HL-60 (cell line): Measurements from ENCODE around the gene RAI1.

Experiments used
- POLR2AphosphoS5 ChIP-seq: IDR thresholded peaks from 2 replicates; pipeline ENCODE4 v1.6.1; 2012; ENCODE audit warnings: low read depth
- SPI1 ChIP-seq: IDR thresholded peaks from 2 replicates; pipeline ENCODE4 v1.6.1; 2012; ENCODE audit warnings: low read depth, mild to moderate bottlenecking, borderline replicate concordance
- TF ChIP-seq, protein P1 (sequence below): IDR thresholded peaks from one replicate; pipeline ENCODE4 v1.5.1; 2011; ENCODE audit warnings: low read length, control low read depth, inconsistent platforms; ENCODE audit not compliant: insufficient read depth
- TF ChIP-seq, protein P2 (sequence below): IDR thresholded peaks from 2 replicates; pipeline ENCODE4 v1.6.1; 2012; ENCODE audit warnings: low read depth; ENCODE audit not compliant: insufficient replicate concordance

DNA sequence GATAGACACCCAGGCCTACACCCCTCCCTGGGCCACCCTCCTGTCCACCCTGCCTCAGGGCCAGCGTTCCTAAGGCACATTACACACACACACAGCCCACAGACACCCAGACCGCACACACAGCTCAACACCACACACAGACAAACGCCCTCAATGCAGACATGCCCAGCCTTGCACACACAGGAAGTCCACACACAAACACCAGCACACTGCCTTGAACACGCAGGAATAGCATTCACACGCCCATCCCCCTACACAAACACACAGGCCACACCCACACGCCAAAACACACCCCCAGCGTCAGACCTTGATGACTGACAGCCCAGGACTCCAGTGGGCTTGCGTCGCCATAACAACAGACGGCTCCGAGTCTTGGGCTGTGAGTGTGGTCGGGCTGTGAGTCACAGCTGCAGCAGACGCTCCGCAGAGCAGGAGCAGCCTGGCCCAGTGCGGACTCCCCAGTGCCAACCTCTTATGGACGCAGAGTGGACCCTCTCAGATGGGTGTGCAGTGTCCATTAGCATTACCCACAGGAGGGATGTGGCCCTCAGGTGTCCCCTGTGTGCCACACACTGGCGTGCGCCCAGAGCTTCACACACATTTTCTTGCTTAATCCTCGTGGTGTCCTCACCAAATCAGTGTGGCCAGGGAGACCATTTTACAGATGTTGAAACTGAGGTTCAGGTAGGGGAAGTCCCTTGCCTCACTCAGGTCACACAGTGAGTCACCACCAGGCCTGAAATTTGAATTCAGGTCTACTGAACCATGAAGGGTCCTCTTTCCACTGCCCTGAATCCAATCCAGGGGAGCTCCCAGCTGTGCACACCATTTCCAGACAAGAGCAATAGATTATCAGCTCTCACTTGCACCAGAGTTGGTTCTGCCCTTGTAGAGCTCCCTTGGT lies 17.8 kb upstream of the RAI1 start:
- TF ChIP-seq, protein P1, sequence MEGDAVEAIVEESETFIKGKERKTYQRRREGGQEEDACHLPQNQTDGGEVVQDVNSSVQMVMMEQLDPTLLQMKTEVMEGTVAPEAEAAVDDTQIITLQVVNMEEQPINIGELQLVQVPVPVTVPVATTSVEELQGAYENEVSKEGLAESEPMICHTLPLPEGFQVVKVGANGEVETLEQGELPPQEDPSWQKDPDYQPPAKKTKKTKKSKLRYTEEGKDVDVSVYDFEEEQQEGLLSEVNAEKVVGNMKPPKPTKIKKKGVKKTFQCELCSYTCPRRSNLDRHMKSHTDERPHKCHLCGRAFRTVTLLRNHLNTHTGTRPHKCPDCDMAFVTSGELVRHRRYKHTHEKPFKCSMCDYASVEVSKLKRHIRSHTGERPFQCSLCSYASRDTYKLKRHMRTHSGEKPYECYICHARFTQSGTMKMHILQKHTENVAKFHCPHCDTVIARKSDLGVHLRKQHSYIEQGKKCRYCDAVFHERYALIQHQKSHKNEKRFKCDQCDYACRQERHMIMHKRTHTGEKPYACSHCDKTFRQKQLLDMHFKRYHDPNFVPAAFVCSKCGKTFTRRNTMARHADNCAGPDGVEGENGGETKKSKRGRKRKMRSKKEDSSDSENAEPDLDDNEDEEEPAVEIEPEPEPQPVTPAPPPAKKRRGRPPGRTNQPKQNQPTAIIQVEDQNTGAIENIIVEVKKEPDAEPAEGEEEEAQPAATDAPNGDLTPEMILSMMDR, result no peak
- no peak for TF ChIP-seq POLR2AphosphoS5
- no peak for TF ChIP-seq SPI1
- TF ChIP-seq, protein P2, sequence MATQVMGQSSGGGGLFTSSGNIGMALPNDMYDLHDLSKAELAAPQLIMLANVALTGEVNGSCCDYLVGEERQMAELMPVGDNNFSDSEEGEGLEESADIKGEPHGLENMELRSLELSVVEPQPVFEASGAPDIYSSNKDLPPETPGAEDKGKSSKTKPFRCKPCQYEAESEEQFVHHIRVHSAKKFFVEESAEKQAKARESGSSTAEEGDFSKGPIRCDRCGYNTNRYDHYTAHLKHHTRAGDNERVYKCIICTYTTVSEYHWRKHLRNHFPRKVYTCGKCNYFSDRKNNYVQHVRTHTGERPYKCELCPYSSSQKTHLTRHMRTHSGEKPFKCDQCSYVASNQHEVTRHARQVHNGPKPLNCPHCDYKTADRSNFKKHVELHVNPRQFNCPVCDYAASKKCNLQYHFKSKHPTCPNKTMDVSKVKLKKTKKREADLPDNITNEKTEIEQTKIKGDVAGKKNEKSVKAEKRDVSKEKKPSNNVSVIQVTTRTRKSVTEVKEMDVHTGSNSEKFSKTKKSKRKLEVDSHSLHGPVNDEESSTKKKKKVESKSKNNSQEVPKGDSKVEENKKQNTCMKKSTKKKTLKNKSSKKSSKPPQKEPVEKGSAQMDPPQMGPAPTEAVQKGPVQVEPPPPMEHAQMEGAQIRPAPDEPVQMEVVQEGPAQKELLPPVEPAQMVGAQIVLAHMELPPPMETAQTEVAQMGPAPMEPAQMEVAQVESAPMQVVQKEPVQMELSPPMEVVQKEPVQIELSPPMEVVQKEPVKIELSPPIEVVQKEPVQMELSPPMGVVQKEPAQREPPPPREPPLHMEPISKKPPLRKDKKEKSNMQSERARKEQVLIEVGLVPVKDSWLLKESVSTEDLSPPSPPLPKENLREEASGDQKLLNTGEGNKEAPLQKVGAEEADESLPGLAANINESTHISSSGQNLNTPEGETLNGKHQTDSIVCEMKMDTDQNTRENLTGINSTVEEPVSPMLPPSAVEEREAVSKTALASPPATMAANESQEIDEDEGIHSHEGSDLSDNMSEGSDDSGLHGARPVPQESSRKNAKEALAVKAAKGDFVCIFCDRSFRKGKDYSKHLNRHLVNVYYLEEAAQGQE, result no peak
